ENCODE data around the gene GALNT5. TPM values are rescaled to one million over a fixed set of nuclear protein-coding genes. Genes with fewer than 3 reads are reported as not detected.
"Not testable (repeated sequence)": the region's sequence is repeated elsewhere in the genome, so short reads cannot be mapped to it uniquely, and the experiment has no call there.

GALNT5 gene, protein sequence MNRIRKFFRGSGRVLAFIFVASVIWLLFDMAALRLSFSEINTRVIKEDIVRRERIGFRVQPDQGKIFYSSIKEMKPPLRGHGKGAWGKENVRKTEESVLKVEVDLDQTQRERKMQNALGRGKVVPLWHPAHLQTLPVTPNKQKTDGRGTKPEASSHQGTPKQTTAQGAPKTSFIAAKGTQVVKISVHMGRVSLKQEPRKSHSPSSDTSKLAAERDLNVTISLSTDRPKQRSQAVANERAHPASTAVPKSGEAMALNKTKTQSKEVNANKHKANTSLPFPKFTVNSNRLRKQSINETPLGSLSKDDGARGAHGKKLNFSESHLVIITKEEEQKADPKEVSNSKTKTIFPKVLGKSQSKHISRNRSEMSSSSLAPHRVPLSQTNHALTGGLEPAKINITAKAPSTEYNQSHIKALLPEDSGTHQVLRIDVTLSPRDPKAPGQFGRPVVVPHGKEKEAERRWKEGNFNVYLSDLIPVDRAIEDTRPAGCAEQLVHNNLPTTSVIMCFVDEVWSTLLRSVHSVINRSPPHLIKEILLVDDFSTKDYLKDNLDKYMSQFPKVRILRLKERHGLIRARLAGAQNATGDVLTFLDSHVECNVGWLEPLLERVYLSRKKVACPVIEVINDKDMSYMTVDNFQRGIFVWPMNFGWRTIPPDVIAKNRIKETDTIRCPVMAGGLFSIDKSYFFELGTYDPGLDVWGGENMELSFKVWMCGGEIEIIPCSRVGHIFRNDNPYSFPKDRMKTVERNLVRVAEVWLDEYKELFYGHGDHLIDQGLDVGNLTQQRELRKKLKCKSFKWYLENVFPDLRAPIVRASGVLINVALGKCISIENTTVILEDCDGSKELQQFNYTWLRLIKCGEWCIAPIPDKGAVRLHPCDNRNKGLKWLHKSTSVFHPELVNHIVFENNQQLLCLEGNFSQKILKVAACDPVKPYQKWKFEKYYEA
- not detected for polyA plus RNA-seq (2012; ENCODE audit: missing spikeins)

DNA sequence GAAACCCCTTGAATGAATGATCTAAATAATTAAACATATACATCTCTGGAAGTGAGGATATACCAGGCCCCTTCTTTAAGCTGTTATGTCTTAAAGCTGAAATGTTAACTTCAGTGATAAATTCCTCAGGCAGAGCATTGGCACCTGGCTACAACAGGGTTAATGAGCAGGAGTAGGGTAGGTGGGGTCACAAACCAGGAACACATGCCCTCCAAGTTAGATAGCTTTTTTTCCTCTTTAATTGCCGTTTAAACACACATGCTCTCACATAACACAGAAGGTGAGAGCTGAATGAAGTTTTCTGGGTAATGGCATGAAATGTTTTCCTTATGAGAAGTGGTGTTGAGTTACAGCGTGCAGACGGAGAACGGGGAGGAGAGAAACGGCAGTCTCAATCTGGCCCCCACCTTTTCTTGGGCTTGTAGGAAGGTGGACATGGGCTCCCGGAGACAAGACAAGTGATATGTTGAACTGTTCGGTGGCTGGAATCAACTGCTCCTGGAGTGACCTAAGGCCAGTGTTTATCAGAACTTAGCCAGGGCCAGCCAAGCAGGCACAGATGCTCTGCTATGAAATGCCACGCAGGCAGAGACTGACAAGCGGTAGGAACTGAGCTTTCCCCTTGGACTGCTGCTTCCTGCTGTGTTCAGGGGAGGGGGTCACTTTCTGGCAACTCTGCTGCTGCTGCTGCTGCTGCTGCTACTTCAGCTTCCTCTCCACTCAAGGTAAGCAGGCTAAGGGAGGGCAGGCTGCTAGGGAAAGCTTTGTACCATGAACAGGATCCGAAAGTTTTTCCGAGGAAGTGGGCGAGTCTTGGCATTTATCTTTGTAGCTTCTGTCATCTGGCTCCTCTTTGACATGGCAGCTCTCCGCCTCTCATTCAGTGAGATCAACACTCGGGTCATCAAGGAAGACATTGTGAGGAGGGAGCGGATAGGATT, at the start of gene GALNT5:
Gene GALNT5 (plus strand): TSS at position 394 of the 941 bp plus-strand sequence. CDS start 378 bp downstream, at position 772.
- DNase-seq (ENCODE audit: insufficient read length) (no peak), FAIRE-seq (no peak)

DNA sequence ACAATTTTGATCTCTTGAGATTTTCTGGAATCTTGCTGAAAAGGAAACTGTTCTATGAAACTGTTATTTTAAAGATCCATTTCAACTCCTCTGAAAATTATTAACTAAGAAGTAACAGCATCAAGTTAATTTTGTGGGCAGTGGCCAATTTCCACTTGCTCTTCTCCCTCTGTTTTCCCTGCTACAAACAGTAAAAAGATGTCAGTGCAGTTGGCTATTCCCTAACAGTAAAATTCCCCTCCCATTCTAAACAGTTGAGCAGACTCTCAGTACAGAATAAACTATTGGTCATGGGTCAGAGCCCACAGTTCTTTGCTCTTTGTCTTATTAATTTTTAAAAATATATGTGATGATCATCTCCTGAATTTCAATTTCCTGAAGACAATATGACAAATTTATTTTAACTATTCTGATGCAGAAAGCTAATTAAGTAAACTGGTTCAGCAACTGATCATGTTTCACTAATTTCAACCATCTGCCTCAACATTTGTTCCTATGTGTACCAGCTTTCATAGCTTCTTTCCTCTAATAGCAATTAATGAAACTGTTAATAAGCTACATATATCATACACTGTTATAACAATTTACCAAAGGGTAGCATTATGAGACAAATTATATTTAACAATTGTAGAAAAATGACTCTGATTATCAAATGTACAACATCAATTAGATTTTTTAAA, 41.1 kb upstream of the GALNT5 start:
- FAIRE-seq (no peak), DNase-seq (ENCODE audit: insufficient read length) (no peak)
- TF ChIP-seq TAF1 (IDR thresholded peaks at IDR 0.05; ENCODE audit: borderline replicate concordance, low read depth, low read length) (no peak), POLR2A (IDR thresholded peaks at IDR 0.05; ENCODE audit: low read depth, low read length) (no peak), POLR2AphosphoS5 (IDR thresholded peaks at IDR 0.05; ENCODE audit: low read depth, low read length) (no peak)

More for the DNA sequence above, at the start of gene GALNT5:
- TF ChIP-seq POLR2AphosphoS5 (IDR thresholded peaks at IDR 0.05; ENCODE audit: low read depth, low read length) (no peak), TAF1 (IDR thresholded peaks at IDR 0.05; ENCODE audit: borderline replicate concordance, low read depth, low read length) (no peak), POLR2A (IDR thresholded peaks at IDR 0.05; ENCODE audit: low read depth, low read length) (no peak)

DNA sequence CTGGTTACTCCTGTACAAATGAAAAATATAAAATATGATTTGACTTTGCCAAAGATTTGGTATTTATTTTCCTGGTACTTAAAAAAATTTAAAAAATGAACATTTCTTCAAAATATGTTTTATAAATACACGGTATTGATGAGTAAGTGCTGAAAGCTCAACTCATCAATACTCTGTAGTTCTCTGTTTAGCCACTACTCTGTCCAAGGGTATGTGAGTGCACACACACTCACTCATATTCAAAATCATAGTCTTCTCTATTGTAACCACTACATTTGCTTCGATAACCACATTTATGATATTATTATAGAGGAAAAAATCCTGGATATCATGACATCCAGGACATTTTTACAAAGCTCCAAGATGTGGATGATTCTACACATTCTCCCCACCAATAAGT, 40.1 kb upstream of the GALNT5 start:
- TF ChIP-seq POLR2A (IDR thresholded peaks at IDR 0.05; ENCODE audit: low read depth, low read length) = no peak
- no peak for TF ChIP-seq TAF1 (IDR thresholded peaks at IDR 0.05; ENCODE audit: borderline replicate concordance, low read depth, low read length)
- TF ChIP-seq POLR2AphosphoS5 (IDR thresholded peaks at IDR 0.05; ENCODE audit: low read depth, low read length) = no peak
- FAIRE-seq = no peak
- DNase-seq (ENCODE audit: insufficient read length) = no peak

DNA sequence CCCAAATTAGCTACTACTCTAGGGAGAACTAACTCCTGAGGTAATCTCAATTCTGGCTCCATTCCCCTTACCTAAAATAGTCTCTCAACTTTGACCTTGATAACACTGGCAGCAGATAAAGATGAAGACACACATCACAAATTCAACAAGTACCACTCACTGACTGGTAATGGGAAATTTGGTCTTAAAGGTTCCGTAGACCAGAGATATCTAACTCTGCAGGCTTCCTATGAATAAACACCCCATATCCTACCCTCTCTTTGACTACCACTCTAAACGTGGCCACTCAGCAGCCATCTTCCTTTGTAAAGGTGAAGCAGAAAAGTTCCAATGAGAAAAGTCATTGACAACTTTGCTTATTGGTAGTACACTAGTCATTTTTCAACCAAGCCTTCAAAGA, 38.6 kb upstream of the GALNT5 start:
- FAIRE-seq (no peak), DNase-seq (ENCODE audit: insufficient read length) (no peak)
- TF ChIP-seq POLR2AphosphoS5 (IDR thresholded peaks at IDR 0.05; ENCODE audit: low read depth, low read length) (no peak), POLR2A (IDR thresholded peaks at IDR 0.05; ENCODE audit: low read depth, low read length) (no peak), TAF1 (IDR thresholded peaks at IDR 0.05; ENCODE audit: borderline replicate concordance, low read depth, low read length) (no peak)

DNA sequence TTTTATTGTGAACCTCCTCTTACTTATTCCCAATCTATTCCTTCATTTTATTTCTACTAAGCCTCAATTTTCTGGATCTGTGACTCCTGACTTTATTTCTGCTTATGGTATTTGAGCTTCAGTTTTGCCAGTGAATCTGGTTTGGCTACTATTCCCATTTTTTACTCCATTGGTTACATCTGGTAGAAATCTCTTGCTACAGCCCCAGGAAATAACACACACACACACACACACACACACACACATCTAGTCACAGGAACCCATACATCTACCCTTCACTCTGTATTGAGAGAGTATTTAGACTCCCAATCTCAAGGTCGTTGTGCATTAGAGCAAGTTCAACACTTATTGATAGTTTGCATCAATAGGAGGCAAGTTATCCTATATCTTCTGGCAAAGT, 37.0 kb upstream of the GALNT5 start:
- DNase-seq (ENCODE audit: insufficient read length) (no peak), FAIRE-seq (no peak)
- no peak for TF ChIP-seq POLR2AphosphoS5 (IDR thresholded peaks at IDR 0.05; ENCODE audit: low read depth, low read length)
- no peak for TF ChIP-seq POLR2A (IDR thresholded peaks at IDR 0.05; ENCODE audit: low read depth, low read length)
- TF ChIP-seq TAF1 (IDR thresholded peaks at IDR 0.05; ENCODE audit: borderline replicate concordance, low read depth, low read length) = no peak

DNA sequence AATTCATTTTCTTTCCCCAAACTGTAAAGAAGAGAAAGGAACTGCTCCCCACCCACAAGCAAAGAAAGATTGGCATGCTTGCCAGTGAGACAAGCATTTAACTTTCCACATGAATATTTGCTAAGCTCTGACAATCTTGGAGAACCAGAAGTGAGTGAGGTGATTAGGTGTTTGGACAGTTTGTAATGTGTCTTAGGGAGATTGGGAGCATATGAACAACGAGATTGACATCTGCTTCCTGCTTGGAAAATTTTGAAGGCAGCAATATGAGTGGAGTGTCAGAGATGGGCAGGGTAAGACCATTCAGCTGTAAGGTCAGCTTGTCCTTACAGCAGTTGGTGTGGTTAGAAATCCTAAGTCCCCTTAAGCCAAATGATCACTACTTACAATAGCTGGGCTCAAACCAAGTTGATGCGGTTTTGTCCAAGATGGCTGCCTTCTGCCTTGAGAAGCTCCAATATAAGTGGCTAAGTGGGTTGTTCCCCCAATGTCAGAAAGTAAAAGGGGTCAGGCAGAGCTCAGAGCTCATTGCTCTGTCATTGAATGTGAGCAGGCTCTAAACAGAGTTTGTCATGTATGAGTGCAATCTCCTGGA, 36.0 kb upstream of the GALNT5 start:
- FAIRE-seq = no peak
- no peak for TF ChIP-seq TAF1 (IDR thresholded peaks at IDR 0.05; ENCODE audit: borderline replicate concordance, low read depth, low read length)
- TF ChIP-seq POLR2A (IDR thresholded peaks at IDR 0.05; ENCODE audit: low read depth, low read length) = no peak
- no peak for TF ChIP-seq POLR2AphosphoS5 (IDR thresholded peaks at IDR 0.05; ENCODE audit: low read depth, low read length)
- DNase-seq (ENCODE audit: insufficient read length) = no peak

DNA sequence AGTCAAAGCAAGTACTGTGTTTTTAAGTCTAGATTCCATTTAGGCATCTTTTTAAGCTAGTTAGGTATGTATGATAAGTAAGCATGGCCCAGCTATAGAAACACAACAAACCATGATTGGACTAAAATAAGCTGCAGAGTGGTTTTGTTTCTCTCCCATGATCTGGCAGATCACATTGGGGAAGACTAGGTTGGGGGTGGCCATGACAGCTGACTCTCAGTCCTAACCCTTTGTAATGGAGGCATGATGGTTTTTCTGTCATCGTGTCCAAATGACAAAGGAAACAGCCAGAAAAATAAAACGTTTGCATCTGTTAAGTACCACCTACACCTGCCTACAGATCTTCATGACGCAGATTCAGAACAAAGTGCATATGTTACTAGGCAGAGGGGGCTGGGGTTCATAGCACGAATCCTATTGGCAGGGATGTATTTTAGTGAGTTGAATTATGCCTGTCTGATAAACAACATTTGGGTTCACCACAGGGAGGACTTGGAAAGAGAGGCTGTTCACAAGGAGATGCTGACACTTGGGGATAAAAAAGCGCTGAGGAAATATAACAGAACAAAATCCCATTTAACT, 33.8 kb upstream of the GALNT5 start:
- TF ChIP-seq POLR2A (IDR thresholded peaks at IDR 0.05; ENCODE audit: low read depth, low read length) (no peak), TAF1 (IDR thresholded peaks at IDR 0.05; ENCODE audit: borderline replicate concordance, low read depth, low read length) (no peak), POLR2AphosphoS5 (IDR thresholded peaks at IDR 0.05; ENCODE audit: low read depth, low read length) (no peak)
- DNase-seq (ENCODE audit: insufficient read length) (no peak), FAIRE-seq (no peak)

DNA sequence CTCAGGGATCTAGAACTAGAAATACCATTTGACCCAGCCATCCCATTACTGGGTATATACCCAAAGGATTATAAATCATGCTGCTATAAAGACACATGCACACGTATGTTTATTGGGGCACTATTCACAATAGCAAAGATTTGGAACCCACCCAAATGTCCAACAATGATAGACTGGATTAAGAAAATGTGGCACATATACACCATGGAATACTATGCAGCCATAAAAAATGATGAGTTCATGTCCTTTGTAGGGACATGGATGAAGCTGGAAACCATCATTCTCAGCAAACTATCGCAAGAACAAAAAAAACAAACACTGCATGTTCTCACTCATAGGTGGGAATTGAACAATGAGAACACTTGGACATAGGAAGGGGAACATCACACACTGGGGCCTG, 33.1 kb upstream of the GALNT5 start:
- FAIRE-seq; DNase-seq (ENCODE audit: insufficient read length): not testable (repeated sequence)

DNA sequence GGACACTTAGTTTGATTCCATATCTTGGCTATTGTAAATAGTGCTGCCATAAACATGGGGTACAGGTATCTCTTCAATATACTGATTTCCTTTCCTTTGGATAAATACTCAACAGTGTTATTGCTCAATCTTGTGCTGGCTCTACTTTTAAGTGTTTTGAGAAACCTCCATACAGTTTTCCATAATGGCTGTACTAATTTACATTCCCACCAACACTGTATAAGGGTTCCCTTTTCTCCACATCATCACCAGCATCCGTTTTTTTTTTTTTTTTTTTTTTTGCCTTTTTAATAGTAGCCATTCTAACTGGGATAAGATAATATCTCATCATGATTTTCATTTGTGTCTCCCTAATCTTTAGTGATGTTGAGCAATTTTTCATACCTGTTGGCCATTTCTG, 29.9 kb upstream of the GALNT5 start:
- FAIRE-seq (no peak), DNase-seq (ENCODE audit: insufficient read length) (no peak)
- TF ChIP-seq POLR2A (IDR thresholded peaks at IDR 0.05; ENCODE audit: low read depth, low read length) = no peak
- no peak for TF ChIP-seq TAF1 (IDR thresholded peaks at IDR 0.05; ENCODE audit: borderline replicate concordance, low read depth, low read length)
- TF ChIP-seq POLR2AphosphoS5 (IDR thresholded peaks at IDR 0.05; ENCODE audit: low read depth, low read length) = no peak

DNA sequence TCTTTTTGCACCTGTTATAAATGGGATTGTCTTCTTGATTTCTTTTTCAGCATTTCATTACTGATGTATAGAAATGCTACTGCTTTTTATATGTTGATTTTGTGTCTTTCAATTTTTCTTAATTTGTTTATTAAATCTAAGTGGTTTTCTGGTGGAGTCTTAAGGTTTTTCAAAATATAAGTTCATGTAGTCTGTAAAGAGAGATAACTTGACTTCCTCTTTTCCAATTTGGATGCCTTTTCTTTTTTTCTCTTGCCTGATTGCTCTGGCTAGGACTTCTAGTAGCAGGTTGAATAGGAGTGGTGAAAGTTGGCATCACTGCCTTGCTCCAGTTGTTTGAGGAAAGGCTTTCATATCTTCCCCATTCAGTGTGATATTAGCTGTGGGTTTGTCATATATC, 28.6 kb upstream of the GALNT5 start:
- FAIRE-seq (no peak), DNase-seq (ENCODE audit: insufficient read length) (no peak)
- no peak for TF ChIP-seq POLR2AphosphoS5 (IDR thresholded peaks at IDR 0.05; ENCODE audit: low read depth, low read length)
- TF ChIP-seq TAF1 (IDR thresholded peaks at IDR 0.05; ENCODE audit: borderline replicate concordance, low read depth, low read length) = no peak
- no peak for TF ChIP-seq POLR2A (IDR thresholded peaks at IDR 0.05; ENCODE audit: low read depth, low read length)
